Liver (tissue), 9 donors: ENCODE data around the gene PLEKHA7. TPM values are rescaled to one million over a fixed set of nuclear protein-coding genes. Genes with fewer than 3 reads are reported as not detected.

Experiments used
- DNase-seq: peaks from one replicate; pipeline ENCODE4 v3.0.0-alpha.2; 2017; ENCODE audit warnings: low spot score
- H3K27ac ChIP-seq, 2 donors: one replicate each; pipeline ENCODE4 v1.7.0; 2013; ENCODE audit warnings: inconsistent platforms in 2 of 2, low read length in 2 of 2, control low read depth in 1 of 2, low read depth in 1 of 2, mild to moderate bottlenecking in 1 of 2
- H3K27me3 ChIP-seq, 4 donors: one replicate each; pipeline versions ENCODE4 v1.6.1 to v1.7.0; 2013; ENCODE audit warnings: low read length in 3 of 4, inconsistent platforms in 1 of 4, mild to moderate bottlenecking in 1 of 4, moderate library complexity in 1 of 4; ENCODE audit not compliant: control insufficient read depth in 4 of 4, insufficient read depth in 4 of 4
- H3K36me3 ChIP-seq, 4 donors: one replicate each; pipeline versions ENCODE4 v1.6.1 to v1.7.0; 2013; ENCODE audit warnings: low read length in 3 of 4, mild to moderate bottlenecking in 3 of 4, low read depth in 1 of 4, moderate library complexity in 1 of 4; ENCODE audit not compliant: control insufficient read depth in 4 of 4, insufficient read depth in 3 of 4
- H3K4me1 ChIP-seq, 4 donors: one replicate each; pipeline versions ENCODE4 v1.6.1 to v1.7.0; 2013; ENCODE audit warnings: low read length in 3 of 4, mild to moderate bottlenecking in 3 of 4, moderate library complexity in 1 of 4; ENCODE audit not compliant: control insufficient read depth in 4 of 4, insufficient read depth in 4 of 4
- H3K4me3 ChIP-seq, 3 donors: one replicate each; pipeline versions ENCODE4 v1.6.1 to v1.7.0; 2013; ENCODE audit warnings: low read length in 3 of 3, control low read depth in 1 of 3, low read depth in 1 of 3, mild to moderate bottlenecking in 1 of 3
- H3K9ac ChIP-seq, 2 donors: one replicate each; pipeline ENCODE4 v1.7.0; 2013; ENCODE audit warnings: low read length in 2 of 2, mild to moderate bottlenecking in 2 of 2, moderate library complexity in 2 of 2, control low read depth in 1 of 2, low read depth in 1 of 2
- H3K9me3 ChIP-seq, 4 donors: one replicate each; pipeline versions ENCODE4 v1.6.1 to v1.7.0; 2013; ENCODE audit warnings: low read length in 3 of 4; ENCODE audit not compliant: control insufficient read depth in 4 of 4
- ATF3 ChIP-seq: IDR thresholded peaks from 2 replicates; pipeline ENCODE4 v1.6.1; 2016; ENCODE audit warnings: antibody characterized with exemption
- CTCF ChIP-seq: fragments of 150-350 bp; IDR thresholded peaks from 2 replicates; pipeline ENCODE4 v1.5.1; 2017; ENCODE audit warnings: improper control_type of control experiment, low read depth, low read length; ENCODE audit not compliant: missing input control
- EGR1 ChIP-seq, 2 donors: IDR thresholded peaks; 2 replicates each; pipeline ENCODE4 v1.6.1; 2016 to 2018; ENCODE audit warnings: antibody characterized with exemption in 2 of 2, low read depth in 2 of 2
- FOXA1 ChIP-seq: IDR thresholded peaks from 2 replicates; pipeline ENCODE4 v1.6.1; 2016; ENCODE audit warnings: antibody characterized with exemption
- FOXA2 ChIP-seq: IDR thresholded peaks from 2 replicates; pipeline ENCODE4 v1.6.1; 2016; ENCODE audit warnings: antibody characterized with exemption
- GABPA ChIP-seq, 2 donors: IDR thresholded peaks in 1 of 2; conservative IDR thresholded peaks in 1 of 2; 2 replicates each; pipeline ENCODE4 v1.6.1; 2016; ENCODE audit warnings: antibody characterized with exemption in 2 of 2, mild to moderate bottlenecking in 1 of 2, moderate library complexity in 1 of 2
- HNF4A ChIP-seq, 2 donors: conservative IDR thresholded peaks; 2 replicates each; pipeline ENCODE4 v1.6.1; 2016; ENCODE audit warnings: antibody characterized with exemption in 2 of 2, mild to moderate bottlenecking in 2 of 2
- HNF4G ChIP-seq: IDR thresholded peaks from 2 replicates; pipeline ENCODE4 v1.6.1; 2016; ENCODE audit warnings: antibody characterized with exemption
- JUND ChIP-seq, 2 donors: IDR thresholded peaks; 2 replicates each; pipeline ENCODE4 v1.6.1; 2016; ENCODE audit warnings: antibody characterized with exemption in 2 of 2
- MAX ChIP-seq: IDR thresholded peaks from 2 replicates; pipeline ENCODE4 v1.6.1; 2016; ENCODE audit warnings: antibody characterized with exemption
- NR2F2 ChIP-seq: IDR thresholded peaks from 2 replicates; pipeline ENCODE4 v1.6.1; 2016; ENCODE audit warnings: antibody characterized with exemption
- RAD21 ChIP-seq, 2 donors: IDR thresholded peaks; 2 replicates each; pipeline ENCODE4 v1.6.1; 2016; ENCODE audit warnings: antibody characterized with exemption in 2 of 2, mild to moderate bottlenecking in 2 of 2
- REST ChIP-seq: IDR thresholded peaks from 2 replicates; pipeline ENCODE4 v1.6.1; 2016; ENCODE audit warnings: antibody characterized with exemption, mild to moderate bottlenecking
- RXRA ChIP-seq, 2 donors: IDR thresholded peaks; 2 replicates each; pipeline ENCODE4 v1.6.1; 2017 to 2018; ENCODE audit warnings: antibody characterized with exemption in 2 of 2, mild to moderate bottlenecking in 1 of 2
- SP1 ChIP-seq: IDR thresholded peaks from 2 replicates; pipeline ENCODE4 v1.6.1; 2018; ENCODE audit warnings: antibody characterized with exemption, mild to moderate bottlenecking
- TAF1 ChIP-seq: conservative IDR thresholded peaks from 2 replicates; pipeline ENCODE4 v1.6.1; 2016; ENCODE audit warnings: antibody characterized with exemption, mild to moderate bottlenecking
- YY1 ChIP-seq: IDR thresholded peaks from 2 replicates; pipeline ENCODE4 v1.6.1; 2016; ENCODE audit warnings: antibody characterized with exemption, mild to moderate bottlenecking
- WGBS: extraction: QIAGEN DNeasy Blood & Tissue Kit; methylation state at CpG from one replicate; pipeline ENCODE4 v1.1.7; 2013; 5-methylcytosine and 5-hydroxymethylcytosine counted together
- polyA plus RNA-seq, 2 donors: library from polyadenylated mRNA; stranded (reverse) in 1 of 2; unstranded in 1 of 2; fragments of 200-250 nt in 1 of 2; fragments of >200 nt in 1 of 2; fragmentation: Nextera tagmentation in 1 of 2; extraction: Ambion mirVana in 1 of 2; gene quantifications; one replicate each; pipeline versions ENCODE4 v1.2.1 to v1.2.3, GENCODE V29; 2013 to 2015
- total RNA-seq, 2 donors: library from RNA; depleted of rRNA; stranded (reverse); fragments of >200 nt; gene quantifications; one replicate each; pipeline ENCODE4 v1.2.3, GENCODE V29; 2014
- donor health status: healthy.
- donor health status: healthy.
- donor health status: healthy.
- donor health status: healthy.
- donor health status: healthy.

Gene PLEKHA7
- total and polyA plus RNA-seq, 4 donors: 6.1 to 28.8 (median 8.5) TPM

- no peak overlapping the region for H3K27ac ChIP-seq
- no peak overlapping the region for H3K4me3 ChIP-seq
- H3K27me3 ChIP-seq: no peaks in the 10 kb centered on the region
- H3K9me3 ChIP-seq: no peaks in the 10 kb centered on the region
- H3K4me1 ChIP-seq: peaks cover 4 to 7% (median 6%) of the 10 kb centered on the region in 4 donors
- WGBS: 85% methylated on average over 5 of the region's 5 CpGs
- TF ChIP-seq RXRA (IDR thresholded peaks at IDR 0.05): no peak
- no peak for TF ChIP-seq FOXA1
- no peak for TF ChIP-seq SP1
- TF ChIP-seq YY1: no peak
- no peak for TF ChIP-seq REST
- no peak for TF ChIP-seq FOXA2
- no peak for TF ChIP-seq HNF4A (conservative IDR thresholded peaks at IDR 0.05)
- TF ChIP-seq EGR1 (IDR thresholded peaks at IDR 0.05; ENCODE audit: low read depth in 2 of 2): no peak
- no peak for TF ChIP-seq MAX
- no peak for TF ChIP-seq HNF4G
- TF ChIP-seq CTCF: no peak
- no peak for TF ChIP-seq ATF3
- no peak for TF ChIP-seq RAD21 (IDR thresholded peaks at IDR 0.05)
- no peak for TF ChIP-seq GABPA (IDR thresholded peaks at IDR 0.05 in 1 of 2, conservative IDR thresholded peaks at IDR 0.05 in 1 of 2)
- no peak for TF ChIP-seq NR2F2
- no peak for TF ChIP-seq TAF1
- no peak for TF ChIP-seq JUND (IDR thresholded peaks at IDR 0.05)
- peaks cover 0 to 27% (median 13%) of the 10 kb centered on the region in 4 donors for H3K36me3 ChIP-seq
- DNase-seq: no peak
- no peak overlapping the region for H3K9ac ChIP-seq
These were observed 189.1 kb downstream of the PLEKHA7 start for GRCh38 chr11:16825101-16825500.

- Histone ChIP-seq H3K9me3 (no peaks in the 10 kb centered on the region), H3K4me1 (peaks cover 7 to 17% (median 12%) of the 10 kb centered on the region in 4 donors), H3K36me3 (peaks cover 0 to 10% (median 5%) of the 10 kb centered on the region in 4 donors), H3K9ac (no peak overlapping the region), H3K4me3 (no peak overlapping the region), H3K27me3 (no peaks in the 10 kb centered on the region), H3K27ac (no peak overlapping the region)
- 34% methylated on average over 8 of the region's 8 CpGs for WGBS
- peak; percentile 81 for DNase-seq
- TF ChIP-seq YY1: no peak
- TF ChIP-seq SP1: peak; percentile 44
- no peak for TF ChIP-seq FOXA2
- no peak for TF ChIP-seq EGR1 (IDR thresholded peaks at IDR 0.05; ENCODE audit: low read depth in 2 of 2)
- no peak for TF ChIP-seq REST
- TF ChIP-seq TAF1: no peak
- peak; percentile 16 for TF ChIP-seq ATF3
- TF ChIP-seq RXRA (IDR thresholded peaks at IDR 0.05): no peak
- TF ChIP-seq MAX: no peak
- peak; percentile 14 for TF ChIP-seq HNF4G
- no peak for TF ChIP-seq FOXA1
- TF ChIP-seq GABPA (IDR thresholded peaks at IDR 0.05 in 1 of 2, conservative IDR thresholded peaks at IDR 0.05 in 1 of 2): no peak
- peak; percentile 35 to 69 for TF ChIP-seq HNF4A (conservative IDR thresholded peaks at IDR 0.05)
- TF ChIP-seq RAD21 (IDR thresholded peaks at IDR 0.05): peak; percentile 86 to 91
- TF ChIP-seq JUND (IDR thresholded peaks at IDR 0.05): no peak
These were observed 193.7 kb downstream of the PLEKHA7 start for GRCh38 chr11:16820324-16821092.
